ENCODE measurements around the gene RPL36AL.

GRCh38 chr14:49612251-49612650 lies 8.2 kb downstream of the RPL36AL start:
- TF ChIP-seq CTCF (IDR thresholded peaks at IDR 0.05), result no peak
- TF ChIP-seq POLR2A (IDR thresholded peaks at IDR 0.05), result no peak
